Neural crest cell (in vitro differentiated cells): ENCODE measurements around the gene KDM5B. TPM values are rescaled to one million over a fixed set of nuclear protein-coding genes. Genes with fewer than 3 reads are reported as not detected.
A peak's percentile ranks its signal among the peaks of the same experiment; 100 is the strongest.
"Not testable (repeated sequence)": the region's sequence is repeated elsewhere in the genome, so short reads cannot be mapped to it uniquely, and the experiment has no call there.

ENCODE experiments used
- DNase-seq: peaks from one replicate; pipeline ENCODE4 v3.0.0; 2021; ENCODE audit warnings: low read depth, mixed read lengths, low spot score
- H3K27ac Mint-ChIP-seq: one replicate; pipeline ENCODE4 v1.8.0; 2021; ENCODE audit warnings: mild to moderate bottlenecking, mixed read lengths; ENCODE audit not compliant: unreplicated experiment
- H3K27me3 Mint-ChIP-seq: 2 replicates; pipeline ENCODE4 v1.8.0; 2021; ENCODE audit warnings: low read depth, mild to moderate bottlenecking, mixed read lengths
- H3K36me3 Mint-ChIP-seq: 2 replicates; pipeline ENCODE4 v1.8.0; 2021; ENCODE audit warnings: low read depth, mild to moderate bottlenecking, mixed read lengths
- H3K4me1 Mint-ChIP-seq: 2 replicates; pipeline ENCODE4 v1.8.0; 2021; ENCODE audit warnings: mixed read lengths
- H3K4me3 Mint-ChIP-seq: one replicate; pipeline ENCODE4 v1.8.0; 2021; ENCODE audit warnings: mild to moderate bottlenecking, mixed read lengths
- H3K9me3 Mint-ChIP-seq: 2 replicates; pipeline ENCODE4 v1.8.0; 2021; ENCODE audit warnings: mixed read lengths
- total RNA-seq: library from RNA; stranded (reverse); gene quantifications from 2 replicates; pipeline ENCODE4 v1.2.1, GENCODE V29; 2021
- TF ChIP-seq, protein P1 (sequence below): fragments of 200-600 bp; sonication (generic); conservative IDR thresholded peaks from 2 replicates; pipeline ENCODE4 v1.5.0; 2021; ENCODE audit warnings: antibody characterized with exemption, mild to moderate bottlenecking

KDM5B gene
- total RNA-seq, 1 donor from 2014 or later = 158 TPM

DNA sequence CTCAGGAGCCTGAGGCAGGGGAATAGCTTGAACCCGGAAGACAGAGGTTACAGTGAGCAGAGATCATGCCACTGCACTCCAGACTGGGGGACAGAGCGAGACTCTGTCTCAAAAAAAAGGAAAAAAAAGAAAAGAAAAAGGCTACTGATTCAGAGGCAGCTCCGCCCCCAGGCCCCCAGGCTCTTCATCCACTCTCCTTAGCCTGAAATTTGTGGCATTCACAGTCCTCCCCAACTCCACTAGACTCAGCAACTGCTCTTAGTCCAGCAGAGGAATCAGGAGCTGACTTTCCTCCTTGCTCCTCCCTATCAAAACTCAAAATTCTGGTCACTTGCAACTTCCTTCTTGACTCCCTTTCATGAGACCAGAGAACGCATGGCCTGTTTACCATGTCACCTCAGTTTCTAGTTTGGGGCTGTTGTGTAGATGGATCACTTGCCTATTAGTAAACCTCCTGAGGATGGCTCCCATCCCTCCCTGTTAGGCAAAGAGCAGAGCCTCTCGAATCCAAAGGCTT lies 29.6 kb upstream of the KDM5B start:
- Mint-ChIP-seq H3K36me3 (no peaks in the 10 kb centered on the region), H3K4me1 (peaks cover 43% of the 10 kb centered on the region), H3K4me3 (peak overlapping the region; percentile 47), H3K9me3 (no peaks in the 10 kb centered on the region), H3K27me3 (no peaks in the 10 kb centered on the region), H3K27ac (peak overlapping the region; percentile 82)
- TF ChIP-seq, protein P1, sequence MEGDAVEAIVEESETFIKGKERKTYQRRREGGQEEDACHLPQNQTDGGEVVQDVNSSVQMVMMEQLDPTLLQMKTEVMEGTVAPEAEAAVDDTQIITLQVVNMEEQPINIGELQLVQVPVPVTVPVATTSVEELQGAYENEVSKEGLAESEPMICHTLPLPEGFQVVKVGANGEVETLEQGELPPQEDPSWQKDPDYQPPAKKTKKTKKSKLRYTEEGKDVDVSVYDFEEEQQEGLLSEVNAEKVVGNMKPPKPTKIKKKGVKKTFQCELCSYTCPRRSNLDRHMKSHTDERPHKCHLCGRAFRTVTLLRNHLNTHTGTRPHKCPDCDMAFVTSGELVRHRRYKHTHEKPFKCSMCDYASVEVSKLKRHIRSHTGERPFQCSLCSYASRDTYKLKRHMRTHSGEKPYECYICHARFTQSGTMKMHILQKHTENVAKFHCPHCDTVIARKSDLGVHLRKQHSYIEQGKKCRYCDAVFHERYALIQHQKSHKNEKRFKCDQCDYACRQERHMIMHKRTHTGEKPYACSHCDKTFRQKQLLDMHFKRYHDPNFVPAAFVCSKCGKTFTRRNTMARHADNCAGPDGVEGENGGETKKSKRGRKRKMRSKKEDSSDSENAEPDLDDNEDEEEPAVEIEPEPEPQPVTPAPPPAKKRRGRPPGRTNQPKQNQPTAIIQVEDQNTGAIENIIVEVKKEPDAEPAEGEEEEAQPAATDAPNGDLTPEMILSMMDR = no peak
- peak; percentile 39 for DNase-seq

DNA sequence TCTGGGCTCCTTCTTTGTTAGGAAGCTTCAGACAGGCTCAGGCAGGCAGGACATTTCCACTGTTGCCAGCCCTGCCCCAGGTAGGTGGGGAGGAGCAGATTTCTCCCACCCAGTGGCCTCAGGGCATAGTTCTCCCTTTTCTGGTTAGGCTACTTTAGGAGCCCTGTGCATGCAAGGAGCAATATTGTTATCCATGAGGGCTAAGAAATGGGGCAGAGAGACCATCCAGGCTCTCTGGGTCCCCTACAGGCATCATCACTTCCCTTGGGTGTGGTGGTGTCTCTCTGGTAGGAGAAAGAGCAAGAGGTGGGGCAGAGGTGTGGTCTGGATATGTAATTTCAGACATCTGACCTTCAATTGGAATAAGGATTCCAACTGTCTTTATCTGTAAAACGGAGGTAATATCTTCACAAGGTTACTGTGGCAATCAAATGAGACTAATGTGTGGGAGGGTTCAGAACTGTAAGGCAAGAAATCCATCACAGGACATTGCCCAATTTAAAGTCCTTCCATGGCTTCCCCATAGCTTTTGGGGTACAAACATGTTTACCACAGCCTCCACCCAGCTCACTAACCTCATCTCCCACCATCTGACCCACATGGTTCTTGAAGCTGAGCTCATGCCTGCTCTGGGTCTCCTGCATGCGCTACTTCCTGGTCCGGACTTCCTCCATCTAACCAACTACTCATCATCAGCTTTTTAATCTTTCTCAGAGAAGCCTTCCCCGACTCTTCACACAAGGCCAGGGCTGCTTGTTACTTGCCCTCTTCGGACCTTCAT lies 28.6 kb upstream of the KDM5B start:
- Mint-ChIP-seq H3K27ac (peak overlapping the region; percentile 63), H3K4me1 (peaks cover 39% of the 10 kb centered on the region)

DNA sequence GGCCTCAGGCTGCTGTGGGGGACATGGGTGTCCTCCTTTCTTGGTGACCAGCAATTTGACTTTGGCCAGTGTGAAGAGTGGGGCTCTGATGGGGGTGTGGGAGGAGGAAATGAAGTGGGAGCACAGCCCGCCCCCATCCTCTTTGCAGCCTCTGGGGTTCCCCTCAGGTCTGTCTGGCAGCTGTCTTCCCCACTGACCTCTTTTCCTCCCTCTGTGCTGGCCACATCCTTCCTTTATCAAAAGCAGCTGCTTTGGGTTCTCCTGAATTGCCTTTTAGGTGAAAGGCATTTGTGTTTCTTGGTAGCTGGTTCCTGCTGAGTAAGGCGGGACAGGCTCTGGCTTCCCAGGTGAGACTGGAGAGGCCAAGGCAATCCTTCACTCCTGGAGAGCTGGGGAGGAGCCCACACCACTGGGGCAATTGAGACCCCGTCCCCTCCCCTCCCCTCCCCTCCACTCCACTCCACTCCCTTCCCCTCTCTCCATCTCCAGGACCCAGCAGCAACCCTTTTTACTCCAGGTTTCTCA lies 27.4 kb upstream of the KDM5B start:
- H3K4me3 Mint-ChIP-seq = no peak overlapping the region
- no peaks in the 10 kb centered on the region for H3K9me3 Mint-ChIP-seq
- DNase-seq = no peak
- no peaks in the 10 kb centered on the region for H3K36me3 Mint-ChIP-seq
- TF ChIP-seq, protein P1 = no peak
- H3K4me1 Mint-ChIP-seq = peaks cover 30% of the 10 kb centered on the region
- H3K27me3 Mint-ChIP-seq = no peaks in the 10 kb centered on the region
- no peak overlapping the region for H3K27ac Mint-ChIP-seq

More for the DNA sequence above, 28.6 kb upstream of the KDM5B start:
- Mint-ChIP-seq H3K4me3 (peak overlapping the region; percentile 47), H3K9me3 (no peaks in the 10 kb centered on the region), H3K27me3 (no peaks in the 10 kb centered on the region), H3K36me3 (no peaks in the 10 kb centered on the region)
- DNase-seq = no peak
- TF ChIP-seq, protein P1 = no peak

DNA sequence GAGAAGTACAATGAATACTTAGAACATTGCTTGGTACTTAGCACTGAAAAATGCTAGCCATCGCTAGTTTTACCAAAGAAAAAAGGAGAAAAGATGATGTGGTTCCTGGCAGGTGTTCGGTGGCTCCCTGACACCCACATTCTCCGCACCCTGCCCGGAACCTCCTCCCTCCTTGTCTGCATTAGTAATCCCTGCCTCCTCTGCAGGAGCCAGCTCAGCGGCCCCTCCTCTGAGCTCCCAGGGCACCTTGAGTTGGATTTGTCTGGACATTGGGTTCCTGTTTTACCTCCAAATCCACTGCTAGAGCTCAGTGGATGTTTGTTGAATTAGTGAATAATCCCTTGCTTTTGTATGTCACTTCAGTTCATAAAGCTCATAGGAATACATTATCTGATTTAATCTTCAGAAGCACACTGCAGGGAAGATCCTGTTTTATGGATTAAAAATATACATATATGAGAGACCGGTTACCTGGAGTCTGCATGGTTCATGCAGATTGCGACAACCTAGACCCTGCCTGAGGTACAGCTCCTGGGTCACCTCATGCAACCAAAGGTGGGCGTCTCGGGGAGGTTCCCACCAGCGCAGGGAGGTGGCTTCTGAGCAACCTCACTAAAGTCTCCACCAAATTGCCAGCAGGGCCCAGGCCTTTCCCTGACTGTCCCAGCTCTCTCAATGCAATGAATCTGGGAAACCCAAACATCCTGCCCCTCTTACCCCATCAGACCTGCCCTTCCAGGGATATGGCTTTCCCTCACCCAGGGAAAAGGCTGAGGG lies 26.7 kb upstream of the KDM5B start:
- no peak for DNase-seq
- TF ChIP-seq, protein P1 = no peak
- H3K9me3 Mint-ChIP-seq = no peaks in the 10 kb centered on the region
- peaks cover 30% of the 10 kb centered on the region for H3K4me1 Mint-ChIP-seq
- no peak overlapping the region for H3K4me3 Mint-ChIP-seq
- no peak overlapping the region for H3K27ac Mint-ChIP-seq
- H3K27me3 Mint-ChIP-seq = no peaks in the 10 kb centered on the region
- no peaks in the 10 kb centered on the region for H3K36me3 Mint-ChIP-seq

DNA sequence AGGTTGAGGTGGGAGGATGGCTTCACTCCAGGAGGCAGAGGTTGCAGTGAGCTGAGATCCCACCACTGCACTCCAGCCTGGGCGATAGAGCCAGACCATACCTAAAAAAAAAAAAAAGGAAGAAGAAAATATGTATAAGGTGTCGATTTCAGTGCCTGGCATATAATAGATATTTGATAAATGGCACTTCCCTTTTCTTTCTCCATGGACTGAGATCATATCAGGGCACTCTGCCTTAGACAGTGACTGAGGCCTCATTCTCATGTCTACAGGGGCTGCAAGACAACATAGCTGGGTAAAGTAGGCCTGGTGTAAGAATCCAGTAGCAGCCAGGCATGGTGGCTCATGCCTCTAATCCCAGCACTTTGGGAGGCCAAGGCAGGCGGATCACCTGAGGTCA lies 23.7 kb upstream of the KDM5B start:
- TF ChIP-seq, protein P1 = no peak
- H3K9me3 Mint-ChIP-seq = no peaks in the 10 kb centered on the region
- no peak overlapping the region for H3K4me3 Mint-ChIP-seq

DNA sequence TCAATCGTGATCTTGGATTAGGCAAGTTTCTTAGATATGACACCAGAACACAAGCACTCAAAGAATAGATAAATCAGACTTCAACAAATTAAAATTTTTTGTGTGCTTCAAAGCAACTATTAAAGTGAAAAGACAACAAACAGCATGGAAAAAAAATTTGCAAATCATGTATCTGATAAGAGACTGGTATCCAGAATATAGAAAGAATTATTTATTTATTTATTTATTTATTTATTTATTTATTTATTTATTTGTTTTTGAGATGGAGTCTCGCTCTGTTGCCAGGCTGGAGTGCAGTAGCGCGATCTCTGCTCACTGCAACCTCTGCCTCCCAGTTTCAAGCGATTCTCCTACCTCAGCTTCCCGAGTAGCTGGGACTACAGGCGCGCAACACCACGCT lies 21.0 kb upstream of the KDM5B start:
- not testable (repeated sequence) for H3K27ac Mint-ChIP-seq, H3K4me3 Mint-ChIP-seq, DNase-seq, H3K27me3 Mint-ChIP-seq, H3K36me3 Mint-ChIP-seq, H3K4me1 Mint-ChIP-seq, H3K9me3 Mint-ChIP-seq

More for the DNA sequence above, 23.7 kb upstream of the KDM5B start:
- Mint-ChIP-seq H3K4me1 (peaks cover 16% of the 10 kb centered on the region), H3K27me3 (no peaks in the 10 kb centered on the region), H3K36me3 (no peaks in the 10 kb centered on the region), H3K27ac (no peak overlapping the region)
- DNase-seq = no peak
